CD4-positive, alpha-beta T cell (primary cell): ENCODE results near the gene ANO6. TPM values are rescaled to one million over a fixed set of nuclear protein-coding genes. Genes with fewer than 3 reads are reported as not detected.

Source experiments
- ATAC-seq: fragments of 200-7000 bp; cut with Tn5 transposase; one replicate; pipeline ENCODE4 v1.10.0; 2022; ENCODE audit warnings: mild to moderate bottlenecking; ENCODE audit not compliant: poor library complexity
- CTCF ChIA-PET: fragments of 350-600 bp; sonication (Branson Sonifier 250); formaldehyde crosslinking; loops from one replicate; lab custom pipeline; 2021; ENCODE audit warnings: antibody characterized with exemption, inconsistent platforms; lab: Charles Lee
- POLR2A ChIA-PET: fragments of 350-600 bp; sonication (Branson Sonifier 250); formaldehyde crosslinking; loops from one replicate; lab custom pipeline; 2021; ENCODE audit warnings: antibody characterized with exemption, inconsistent platforms; lab: Charles Lee
- DNase-seq, 14 experiments: peaks; one replicate each; pipeline ENCODE4 v3.0.0-alpha.2; 2013 to 2020; ENCODE audit warnings: mixed read lengths in 2 of 14
- H3K27ac ChIP-seq, 2 donors: one replicate each; pipeline versions ENCODE4 v1.5.1 to v1.7.0; 2013; ENCODE audit warnings: low read length in 2 of 2, low read depth in 1 of 2, mild to moderate bottlenecking in 1 of 2
- H3K27me3 ChIP-seq, 2 experiments: 1 replicate in 1 of 2; 2 replicates in 1 of 2; pipeline versions ENCODE4 v1.6.1 to v1.7.0; 2013; ENCODE audit warnings: low read length in 2 of 2, control low read depth in 1 of 2, mild to moderate bottlenecking in 1 of 2, moderate library complexity in 1 of 2; ENCODE audit not compliant: insufficient read depth in 2 of 2, control insufficient read depth in 1 of 2
- H3K36me3 ChIP-seq: one replicate; pipeline ENCODE4 v1.6.1; 2013; ENCODE audit warnings: low read length, control low read depth; ENCODE audit not compliant: insufficient read depth
- H3K4me1 ChIP-seq: one replicate; pipeline ENCODE4 v1.6.1; 2013; ENCODE audit warnings: low read length, control low read depth; ENCODE audit not compliant: insufficient read depth
- H3K4me3 ChIP-seq: one replicate; pipeline ENCODE4 v1.5.1; 2013; ENCODE audit warnings: mild to moderate bottlenecking, low read length, moderate library complexity
- H3K9me3 ChIP-seq, 2 experiments: 1 replicate in 1 of 2; 2 replicates in 1 of 2; pipeline versions ENCODE4 v1.6.1 to v1.7.0; 2013; ENCODE audit warnings: low read length in 2 of 2, mild to moderate bottlenecking in 2 of 2, control low read depth in 1 of 2, moderate library complexity in 1 of 2; ENCODE audit not compliant: control insufficient read depth in 1 of 2, insufficient read depth in 1 of 2
- H3K27ac Mint-ChIP-seq: one replicate; pipeline ENCODE4 v1.8.0; 2020; ENCODE audit warnings: mixed read lengths
- H3K27me3 Mint-ChIP-seq: one replicate; pipeline ENCODE4 v1.8.0; 2021; ENCODE audit warnings: mixed read lengths
- H3K36me3 Mint-ChIP-seq: one replicate; pipeline ENCODE4 v1.8.0; 2021; ENCODE audit warnings: low read depth, mixed read lengths
- H3K4me1 Mint-ChIP-seq: one replicate; pipeline ENCODE4 v1.8.0; 2021; ENCODE audit warnings: low read depth, mixed read lengths
- H3K4me3 Mint-ChIP-seq: one replicate; pipeline ENCODE4 v1.8.0; 2020; ENCODE audit warnings: mild to moderate bottlenecking, mixed read lengths
- H3K9me3 Mint-ChIP-seq: one replicate; pipeline ENCODE4 v1.8.0; 2020; ENCODE audit warnings: mixed read lengths
- intact Hi-C, 2 experiments: fragments of 100-400 bp; cut with DNase I in 1 of 2; cut with micrococcal nuclease in 1 of 2; formaldehyde crosslinking; loops; one replicate each; pipeline versions ENCODE4 v1.15.1 to v1.9.0; 2023 to 2025; cut with DNase I, micrococcal nuclease
- total RNA-seq, 174 experiments: library from RNA in 2 of 174; stranded (reverse) in 2 of 174; gene quantifications; one replicate each; pipeline ENCODE4 v1.2.3 and lab custom pipeline; 2021 to 2026
- TF ChIP-seq, protein P1 (sequence below): fragments of 200-600 bp; IDR thresholded peaks from one replicate; pipeline ENCODE4 v1.8.0; 2022; ENCODE audit warnings: antibody characterized with exemption, mild to moderate bottlenecking

Gene ANO6
- total RNA-seq, 2 experiments from 2014 or later: 11.6 to 11.7 TPM

DNA sequence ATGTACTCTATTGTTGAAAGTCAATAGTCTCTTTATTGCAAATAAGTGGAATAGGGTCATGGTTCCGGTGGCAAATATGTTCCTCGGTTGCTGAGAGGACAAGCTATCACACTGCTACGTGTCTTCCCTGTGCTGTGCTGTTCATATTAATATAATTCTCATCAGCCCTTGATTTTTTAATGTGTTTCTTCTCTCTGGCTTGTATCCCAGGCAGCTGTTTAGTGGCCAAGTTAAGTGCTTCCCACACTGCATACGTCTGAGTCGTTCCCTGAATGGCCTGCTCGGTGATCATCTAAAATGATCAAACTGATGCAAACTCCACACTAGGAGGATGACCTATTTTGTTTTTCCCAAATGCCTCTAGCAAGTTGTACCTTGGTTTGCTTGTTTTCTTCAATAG, 186.4 kb downstream of the ANO6 start:
- ChIA-PET CTCF (interaction anchor here (1.0 kb wide), 1 partner anchor 14 kb away, joined by 4 read pairs; no protein-coding TSS in a partner anchor), POLR2A (no interaction called here)
- Histone ChIP-seq H3K4me1 (no peaks in the 10 kb centered on the region), H3K9me3 (no peaks in the 10 kb centered on the region), H3K27ac (no peak overlapping the region), H3K36me3 (peaks cover 42% of the 10 kb centered on the region), H3K4me3 (no peak overlapping the region), H3K27me3 (no peaks in the 10 kb centered on the region)
- TF ChIP-seq, protein P1, sequence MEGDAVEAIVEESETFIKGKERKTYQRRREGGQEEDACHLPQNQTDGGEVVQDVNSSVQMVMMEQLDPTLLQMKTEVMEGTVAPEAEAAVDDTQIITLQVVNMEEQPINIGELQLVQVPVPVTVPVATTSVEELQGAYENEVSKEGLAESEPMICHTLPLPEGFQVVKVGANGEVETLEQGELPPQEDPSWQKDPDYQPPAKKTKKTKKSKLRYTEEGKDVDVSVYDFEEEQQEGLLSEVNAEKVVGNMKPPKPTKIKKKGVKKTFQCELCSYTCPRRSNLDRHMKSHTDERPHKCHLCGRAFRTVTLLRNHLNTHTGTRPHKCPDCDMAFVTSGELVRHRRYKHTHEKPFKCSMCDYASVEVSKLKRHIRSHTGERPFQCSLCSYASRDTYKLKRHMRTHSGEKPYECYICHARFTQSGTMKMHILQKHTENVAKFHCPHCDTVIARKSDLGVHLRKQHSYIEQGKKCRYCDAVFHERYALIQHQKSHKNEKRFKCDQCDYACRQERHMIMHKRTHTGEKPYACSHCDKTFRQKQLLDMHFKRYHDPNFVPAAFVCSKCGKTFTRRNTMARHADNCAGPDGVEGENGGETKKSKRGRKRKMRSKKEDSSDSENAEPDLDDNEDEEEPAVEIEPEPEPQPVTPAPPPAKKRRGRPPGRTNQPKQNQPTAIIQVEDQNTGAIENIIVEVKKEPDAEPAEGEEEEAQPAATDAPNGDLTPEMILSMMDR: no peak
- DNase-seq (no peak), ATAC-seq (no peak)
- Mint-ChIP-seq H3K27me3 (no peaks in the 10 kb centered on the region), H3K4me3 (no peak overlapping the region), H3K27ac (no peak overlapping the region), H3K36me3 (peaks cover 68% of the 10 kb centered on the region), H3K4me1 (no peaks in the 10 kb centered on the region), H3K9me3 (no peaks in the 10 kb centered on the region)
- intact Hi-C loops: no loop called here

DNA sequence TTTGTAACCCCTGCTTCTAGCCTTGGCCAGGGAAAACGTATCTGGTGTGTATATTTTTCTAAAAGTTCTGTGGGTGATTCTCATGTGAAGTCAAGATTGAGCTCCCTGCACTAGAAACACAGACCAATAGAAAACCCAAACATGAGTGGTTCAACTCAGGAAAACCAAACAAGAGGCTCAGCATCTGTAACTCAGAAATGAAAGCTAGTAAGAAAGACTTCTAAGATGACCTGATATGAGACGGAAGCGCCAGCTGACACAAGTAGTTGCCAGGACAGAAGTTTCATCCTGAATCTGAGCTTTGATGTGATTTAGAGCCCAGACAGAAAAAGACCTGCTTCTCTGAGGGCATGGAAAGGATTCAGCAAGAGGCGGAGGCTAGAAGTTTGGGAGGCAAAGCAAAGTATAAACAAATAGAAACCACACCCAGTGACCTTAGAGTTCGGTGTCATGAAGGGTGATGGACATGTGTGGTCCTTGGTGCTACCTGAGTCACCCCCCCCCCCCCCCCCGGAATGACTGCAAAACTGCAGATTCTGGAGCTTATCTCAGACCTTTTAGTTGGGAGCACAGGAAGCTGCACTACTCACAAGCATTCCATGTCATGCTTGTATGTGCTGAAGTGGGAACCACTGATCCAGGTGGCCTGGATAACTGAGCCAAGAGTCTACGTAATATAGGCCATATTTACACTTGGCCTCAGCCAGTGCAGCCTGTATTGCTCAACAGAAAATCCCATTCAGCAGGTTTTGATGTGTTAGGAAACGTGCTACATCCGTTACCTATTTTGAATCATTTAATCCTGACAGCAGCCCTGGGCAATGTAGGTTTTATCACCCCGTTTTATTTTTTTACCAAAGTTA, 191.3 kb downstream of the ANO6 start:
- CTCF ChIA-PET: interaction anchor here (0.7 kb wide), 1 partner anchor 355 kb away, joined by 3 read pairs; no protein-coding TSS in a partner anchor
- Histone ChIP-seq H3K4me1 (no peaks in the 10 kb centered on the region), H3K27me3 (no peaks in the 10 kb centered on the region), H3K36me3 (peaks cover 71% of the 10 kb centered on the region), H3K4me3 (no peak overlapping the region), H3K27ac (no peak overlapping the region), H3K9me3 (no peaks in the 10 kb centered on the region)
- H3K9me3 Mint-ChIP-seq: no peaks in the 10 kb centered on the region
- no peak overlapping the region for H3K4me3 Mint-ChIP-seq
- DNase-seq (no peak), ATAC-seq (no peak)
- POLR2A ChIA-PET: no interaction called here
- intact Hi-C loops: no loop called here
- H3K36me3 Mint-ChIP-seq: peaks cover 73% of the 10 kb centered on the region
- no peak overlapping the region for H3K27ac Mint-ChIP-seq
- H3K4me1 Mint-ChIP-seq: no peaks in the 10 kb centered on the region
- TF ChIP-seq, protein P1: no peak
- H3K27me3 Mint-ChIP-seq: no peaks in the 10 kb centered on the region

DNA sequence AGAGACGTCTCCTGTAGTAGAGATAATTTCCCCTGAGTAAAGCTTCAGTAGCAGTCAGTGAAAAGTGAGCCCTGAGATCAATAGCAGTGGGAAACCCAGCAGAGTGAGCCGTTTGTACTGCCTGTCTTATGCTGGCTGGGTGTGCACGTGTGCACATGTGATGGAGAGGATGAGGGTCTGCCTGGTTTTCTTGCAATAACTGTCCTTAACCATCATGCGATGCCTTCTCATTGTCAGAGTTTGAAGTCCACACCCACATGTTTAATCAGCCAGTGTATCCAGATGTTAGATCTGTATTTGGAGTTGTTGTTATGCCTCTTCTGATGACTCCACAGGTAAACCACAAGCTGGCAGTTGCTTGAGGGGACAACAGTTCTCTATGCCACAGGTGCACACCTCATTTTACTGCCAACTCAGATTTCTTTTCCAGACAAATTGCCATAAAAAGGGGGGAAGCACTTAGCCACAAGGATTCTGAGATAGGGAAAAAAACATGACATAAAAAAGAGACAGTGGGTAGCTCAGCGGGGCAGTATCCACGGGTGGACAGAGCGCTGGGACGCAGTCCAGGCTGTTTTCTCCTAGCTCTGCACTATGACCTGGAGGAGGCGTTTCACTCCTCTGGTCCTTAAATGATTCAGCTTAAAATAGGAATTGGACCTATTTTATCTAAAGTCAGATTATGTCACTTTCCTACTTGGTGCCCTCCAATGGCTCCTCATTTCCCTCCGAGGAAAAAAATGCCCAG, 192.3 kb downstream of the ANO6 start:
- no peak for ATAC-seq
- intact Hi-C loops: no loop called here
- CTCF ChIA-PET: no interaction called here

More for the DNA sequence above, 192.3 kb downstream of the ANO6 start:
- Histone ChIP-seq H3K4me1 (no peaks in the 10 kb centered on the region), H3K9me3 (no peaks in the 10 kb centered on the region), H3K4me3 (no peak overlapping the region), H3K36me3 (peaks cover 67% of the 10 kb centered on the region), H3K27me3 (no peaks in the 10 kb centered on the region), H3K27ac (no peak overlapping the region)
- TF ChIP-seq, protein P1: no peak
- no peaks in the 10 kb centered on the region for H3K27me3 Mint-ChIP-seq
- no peak overlapping the region for H3K4me3 Mint-ChIP-seq
- H3K27ac Mint-ChIP-seq: no peak overlapping the region
- POLR2A ChIA-PET: no interaction called here
- no peaks in the 10 kb centered on the region for H3K9me3 Mint-ChIP-seq
- no peak for DNase-seq
- H3K36me3 Mint-ChIP-seq: peaks cover 64% of the 10 kb centered on the region
- H3K4me1 Mint-ChIP-seq: no peaks in the 10 kb centered on the region
